Measurements from ENCODE around the gene INHBA. TPM values are rescaled to one million over a fixed set of nuclear protein-coding genes. Genes with fewer than 3 reads are reported as not detected.

Gene INHBA
- total RNA-seq, 1 donor from 2014 or later: 8.9 TPM

DNA sequence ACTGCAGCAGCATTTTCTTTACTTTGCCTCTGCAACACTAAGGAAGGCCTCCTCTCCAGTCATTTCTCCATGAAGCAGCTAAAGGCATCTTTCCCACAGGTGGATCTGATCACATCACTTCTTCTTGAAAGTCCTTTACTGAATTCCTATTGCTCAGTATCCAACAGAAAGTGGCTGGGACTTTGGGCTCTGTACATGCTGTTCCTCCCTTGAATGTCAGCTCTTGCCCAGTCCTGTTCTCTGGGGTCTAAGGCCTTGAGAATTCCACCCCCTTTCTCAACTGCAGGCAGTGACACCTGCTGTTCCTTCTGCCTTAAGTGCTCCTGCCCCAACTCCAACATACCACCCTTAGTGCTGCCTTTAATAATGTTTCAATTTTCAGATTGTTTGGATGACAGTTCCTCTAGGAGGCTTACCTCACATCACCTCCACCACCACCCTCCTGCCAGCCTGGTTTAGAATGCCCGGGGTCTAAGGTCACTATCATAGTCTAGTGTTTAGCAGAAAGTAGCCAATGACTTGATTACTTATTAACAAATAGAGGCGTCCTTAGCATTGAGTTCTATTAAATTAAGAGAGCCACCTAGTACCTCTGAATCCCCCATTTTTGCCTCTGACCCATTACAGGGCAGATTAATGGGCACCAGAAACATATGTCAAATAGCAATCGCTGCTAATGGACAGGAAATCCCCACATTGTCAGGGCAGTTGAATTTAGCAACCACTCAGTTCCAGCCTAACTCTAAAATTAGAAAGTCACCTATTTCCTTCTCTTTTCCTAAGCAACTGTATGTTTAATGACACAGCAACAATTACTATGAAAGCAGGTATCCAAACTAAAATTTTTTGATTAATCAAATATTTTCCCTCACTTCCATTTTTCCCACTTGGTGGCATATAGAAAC lies 11.4 kb downstream of the INHBA start:
- TF ChIP-seq, protein P1, sequence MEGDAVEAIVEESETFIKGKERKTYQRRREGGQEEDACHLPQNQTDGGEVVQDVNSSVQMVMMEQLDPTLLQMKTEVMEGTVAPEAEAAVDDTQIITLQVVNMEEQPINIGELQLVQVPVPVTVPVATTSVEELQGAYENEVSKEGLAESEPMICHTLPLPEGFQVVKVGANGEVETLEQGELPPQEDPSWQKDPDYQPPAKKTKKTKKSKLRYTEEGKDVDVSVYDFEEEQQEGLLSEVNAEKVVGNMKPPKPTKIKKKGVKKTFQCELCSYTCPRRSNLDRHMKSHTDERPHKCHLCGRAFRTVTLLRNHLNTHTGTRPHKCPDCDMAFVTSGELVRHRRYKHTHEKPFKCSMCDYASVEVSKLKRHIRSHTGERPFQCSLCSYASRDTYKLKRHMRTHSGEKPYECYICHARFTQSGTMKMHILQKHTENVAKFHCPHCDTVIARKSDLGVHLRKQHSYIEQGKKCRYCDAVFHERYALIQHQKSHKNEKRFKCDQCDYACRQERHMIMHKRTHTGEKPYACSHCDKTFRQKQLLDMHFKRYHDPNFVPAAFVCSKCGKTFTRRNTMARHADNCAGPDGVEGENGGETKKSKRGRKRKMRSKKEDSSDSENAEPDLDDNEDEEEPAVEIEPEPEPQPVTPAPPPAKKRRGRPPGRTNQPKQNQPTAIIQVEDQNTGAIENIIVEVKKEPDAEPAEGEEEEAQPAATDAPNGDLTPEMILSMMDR (conservative IDR thresholded peaks at IDR 0.05; ENCODE audit: low read depth, low read length): peak; percentile 20
- DNase-seq (ENCODE audit: low read depth): no peak
- H3K4me3 ChIP-seq (ENCODE audit: low read depth, low read length): no peak overlapping the region

DNA sequence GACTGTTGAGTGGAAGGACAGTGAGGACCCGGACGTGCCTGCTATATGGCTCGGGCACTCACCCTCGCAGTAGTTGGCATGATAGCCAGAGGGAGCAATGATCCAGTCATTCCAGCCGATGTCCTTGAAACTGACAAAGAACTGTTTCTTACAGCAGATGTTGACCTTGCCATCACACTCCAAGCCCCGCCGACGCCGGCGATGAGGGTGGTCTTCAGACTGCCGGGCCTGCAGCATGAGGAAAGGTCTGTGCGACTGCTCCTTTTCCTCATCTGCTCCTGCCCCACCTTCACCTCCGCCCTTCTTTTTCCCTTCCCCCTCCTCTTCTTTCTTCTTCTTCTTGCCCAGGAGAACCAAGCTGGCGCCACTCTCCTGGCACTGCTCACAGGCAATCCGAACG lies 13.1 kb downstream of the INHBA start:
- no peak for DNase-seq (ENCODE audit: low read depth)
- no peak overlapping the region for H3K4me3 ChIP-seq (ENCODE audit: low read depth, low read length)
- TF ChIP-seq, protein P1 (conservative IDR thresholded peaks at IDR 0.05; ENCODE audit: low read depth, low read length): no peak

DNA sequence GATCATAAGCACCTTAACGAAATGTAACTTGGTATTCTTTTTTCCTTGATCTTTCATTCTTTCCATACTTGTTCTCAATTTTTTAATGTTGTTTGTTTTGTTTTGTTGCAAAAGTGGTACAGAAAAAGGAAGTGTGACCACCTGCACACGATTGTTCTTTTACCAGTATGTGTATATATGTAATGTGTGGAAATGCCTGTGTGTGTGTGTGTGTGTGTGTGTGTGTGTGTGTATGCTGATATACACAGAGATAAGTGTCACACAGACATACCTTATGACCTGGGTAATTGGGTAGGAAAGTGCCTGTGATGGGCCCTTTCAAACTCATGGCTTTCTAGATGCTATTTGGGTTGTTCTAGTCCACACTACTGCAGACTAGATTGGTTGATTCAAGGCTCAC lies 14.0 kb downstream of the INHBA start:
- no peak overlapping the region for H3K4me3 ChIP-seq (ENCODE audit: low read depth, low read length)
- TF ChIP-seq, protein P1 (conservative IDR thresholded peaks at IDR 0.05; ENCODE audit: low read depth, low read length): no peak
- DNase-seq (ENCODE audit: low read depth): no peak

DNA sequence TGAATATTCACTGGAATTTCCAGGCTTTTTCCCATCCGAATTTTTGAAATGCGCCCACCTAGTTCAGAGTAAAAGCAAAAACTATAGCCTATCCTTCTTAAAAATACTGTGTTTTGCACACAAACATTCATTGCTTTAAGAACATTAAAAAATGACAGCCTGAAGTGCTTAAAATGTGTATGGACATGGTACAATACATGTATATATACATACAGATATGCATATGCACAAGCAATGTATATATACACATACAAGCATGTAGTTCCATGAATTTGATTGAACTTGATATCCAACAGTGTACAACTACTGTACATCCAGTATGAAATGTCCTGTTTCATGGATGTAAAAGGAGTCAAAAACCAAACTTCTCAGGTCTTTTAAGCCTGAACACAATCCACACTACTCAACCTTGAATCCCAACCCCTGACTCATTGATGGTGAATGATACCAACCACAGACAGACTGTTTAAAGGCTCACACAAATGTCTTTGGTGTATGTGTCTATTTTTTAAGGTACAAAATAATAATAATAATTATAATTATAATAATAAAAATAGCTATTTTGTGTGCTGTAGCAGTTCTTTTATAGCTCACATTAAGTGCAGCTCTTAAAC lies 14.8 kb downstream of the INHBA start:
- TF ChIP-seq, protein P1 (conservative IDR thresholded peaks at IDR 0.05; ENCODE audit: low read depth, low read length): no peak
- DNase-seq (ENCODE audit: low read depth): no peak
- H3K4me3 ChIP-seq (ENCODE audit: low read depth, low read length): no peak overlapping the region

DNA sequence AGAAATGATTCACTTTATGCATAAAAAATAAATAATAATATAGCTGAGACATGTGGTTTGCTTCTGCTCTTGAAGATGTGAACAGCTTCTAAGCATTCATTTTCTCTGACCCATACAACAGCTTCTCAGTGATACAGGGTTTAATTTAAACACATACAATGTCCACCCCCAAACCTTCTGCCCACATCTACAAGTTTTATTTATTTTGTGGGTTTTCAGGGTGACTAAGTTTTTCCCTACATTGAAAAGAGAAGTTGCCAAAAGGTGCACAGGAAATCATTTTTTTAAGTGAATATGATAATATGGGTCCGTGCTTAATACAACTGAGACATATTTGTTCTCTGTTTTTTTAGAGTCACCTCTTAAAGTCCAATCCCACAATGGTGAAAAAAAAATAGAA lies 17.2 kb downstream of the INHBA start:
- DNase-seq (ENCODE audit: low read depth): no peak
- no peak overlapping the region for H3K4me3 ChIP-seq (ENCODE audit: low read depth, low read length)
- TF ChIP-seq, protein P1 (conservative IDR thresholded peaks at IDR 0.05; ENCODE audit: low read depth, low read length): no peak

DNA sequence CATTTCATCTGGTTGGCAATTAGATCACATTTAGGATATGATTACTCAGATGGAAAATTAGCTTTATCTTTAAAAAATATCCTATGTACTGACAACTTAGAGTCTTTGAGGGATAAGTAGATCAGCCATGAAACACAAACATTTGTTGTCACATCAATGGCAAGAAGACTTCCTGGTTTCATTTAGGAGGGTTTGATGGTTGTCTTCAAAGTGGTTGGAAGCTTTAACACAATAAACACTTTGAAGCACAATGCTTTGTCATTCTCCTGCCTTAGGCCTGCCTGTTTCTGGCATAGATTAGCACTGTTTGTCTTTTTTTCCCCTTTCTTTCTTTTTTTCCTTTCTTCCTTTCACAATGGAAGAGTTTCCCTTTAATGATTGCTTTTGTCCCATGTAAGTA lies 20.5 kb downstream of the INHBA start:
- TF ChIP-seq, protein P1 (conservative IDR thresholded peaks at IDR 0.05; ENCODE audit: low read depth, low read length): no peak
- H3K4me3 ChIP-seq (ENCODE audit: low read depth, low read length): no peak overlapping the region
- DNase-seq (ENCODE audit: low read depth): no peak

Measured in epithelial cell of proximal tubule (primary cell).